B cell (primary cell): Measurements from ENCODE around the gene HS3ST6. TPM values are rescaled to one million over a fixed set of nuclear protein-coding genes. Genes with fewer than 3 reads are reported as not detected.

Experiments used
- ATAC-seq: fragments of 200-7000 bp; cut with Tn5 transposase; one replicate; pipeline ENCODE4 v1.10.0; 2021; ENCODE audit warnings: low read depth, mild to moderate bottlenecking, moderate number of reproducible peaks, moderate library complexity
- CTCF ChIA-PET: fragments of 350-600 bp; sonication (Branson Sonifier 250); formaldehyde crosslinking; loops from one replicate; lab custom pipeline; 2021; ENCODE audit warnings: antibody characterized with exemption, inconsistent platforms; lab: Charles Lee
- POLR2A ChIA-PET: fragments of 350-600 bp; sonication (Branson Sonifier 250); formaldehyde crosslinking; loops from one replicate; lab custom pipeline; 2021; ENCODE audit warnings: antibody characterized with exemption; lab: Charles Lee
- DNase-seq: peaks from one replicate; pipeline ENCODE4 v3.0.0; 2013
- H2AFZ ChIP-seq: 2 replicates; pipeline ENCODE4 v1.6.1; 2012; ENCODE audit warnings: mild to moderate bottlenecking, low read depth, low read length; ENCODE audit not compliant: insufficient read depth, poor library complexity, severe bottlenecking
- H3K27ac ChIP-seq, 2 donors: 1 replicate in 1 of 2; 2 replicates in 1 of 2; pipeline ENCODE4 v1.5.1; 2012 to 2013; ENCODE audit warnings: low read length in 2 of 2, mild to moderate bottlenecking in 2 of 2, moderate library complexity in 1 of 2
- H3K27me3 ChIP-seq, 4 experiments: fragments of 200-600 bp in 1 of 4; sonication (generic) in 1 of 4; replicated peaks in 1 of 4; 1 replicate in 2 of 4; 2 replicates in 2 of 4; pipeline versions ENCODE4 v1.6.1 to v1.7.0; 2013 to 2016; ENCODE audit warnings: low read length in 3 of 4, mild to moderate bottlenecking in 2 of 4, mixed read lengths in 1 of 4, moderate library complexity in 1 of 4; ENCODE audit not compliant: insufficient read depth in 4 of 4, control insufficient read depth in 3 of 4; ENCODE audit errors: control extremely low read depth in 1 of 4
- H3K36me3 ChIP-seq, 2 experiments: replicated peaks in 1 of 2; 1 replicate in 1 of 2; 2 replicates in 1 of 2; pipeline versions ENCODE4 v1.6.1 to v1.7.1; 2013; ENCODE audit warnings: low read length in 1 of 2; ENCODE audit not compliant: insufficient read depth in 2 of 2, control insufficient read depth in 1 of 2; ENCODE audit errors: control extremely low read depth in 1 of 2, extremely low read depth in 1 of 2
- H3K4me1 ChIP-seq, 2 donors: fragments of 200-600 bp in 1 of 2; sonication (generic) in 1 of 2; 1 replicate in 1 of 2; 2 replicates in 1 of 2; pipeline versions ENCODE4 v1.5.1 to v1.6.1; 2013 to 2017; ENCODE audit warnings: low read length in 2 of 2; ENCODE audit not compliant: control insufficient read depth in 2 of 2, insufficient read depth in 2 of 2
- H3K4me2 ChIP-seq: replicated peaks from 2 replicates; pipeline ENCODE3; 2012; ENCODE audit warnings: mild to moderate bottlenecking, low read depth, low read length; ENCODE audit not compliant: poor library complexity, severe bottlenecking
- H3K4me3 ChIP-seq, 5 experiments: fragments of 200-600 bp in 1 of 5; sonication (generic) in 1 of 5; 1 replicate in 3 of 5; 2 replicates in 2 of 5; pipeline versions ENCODE4 v1.5.1 to v1.7.0; 2011 to 2016; ENCODE audit warnings: low read length in 4 of 5, mild to moderate bottlenecking in 4 of 5, low read depth in 2 of 5, control low read depth in 1 of 5, moderate library complexity in 1 of 5; ENCODE audit not compliant: insufficient read depth in 1 of 5; ENCODE audit errors: control extremely low read depth in 1 of 5, extremely low read depth in 1 of 5
- H3K79me2 ChIP-seq: fragments of 200-600 bp; sonication (generic); one replicate; pipeline ENCODE4 v1.6.0; 2016; ENCODE audit warnings: low read length; ENCODE audit not compliant: control insufficient read depth, insufficient read depth
- H3K9ac ChIP-seq: fragments of 200-600 bp; sonication (generic); 2 replicates; pipeline ENCODE4 v1.6.1; 2017; ENCODE audit warnings: mild to moderate bottlenecking, low read length, moderate library complexity
- H3K9me3 ChIP-seq, 3 donors: one replicate each; pipeline versions ENCODE4 v1.6.1 to v1.7.1; 2013; ENCODE audit warnings: low read length in 2 of 3; ENCODE audit not compliant: control insufficient read depth in 2 of 3, insufficient read depth in 1 of 3; ENCODE audit errors: control extremely low read depth in 1 of 3
- H4K20me1 ChIP-seq: 2 replicates; pipeline ENCODE4 v1.6.0; 2012; ENCODE audit warnings: mild to moderate bottlenecking, low read length; ENCODE audit not compliant: insufficient read depth, control insufficient read depth, poor library complexity, severe bottlenecking
- H3K27ac Mint-ChIP-seq: one replicate; pipeline ENCODE4 v1.8.0; 2021; ENCODE audit warnings: mixed read lengths
- H3K27me3 Mint-ChIP-seq: one replicate; pipeline ENCODE4 v1.8.0; 2021; ENCODE audit warnings: mixed read lengths
- H3K4me1 Mint-ChIP-seq: one replicate; pipeline ENCODE4 v1.8.0; 2021; ENCODE audit warnings: mixed read lengths
- H3K4me3 Mint-ChIP-seq: one replicate; pipeline ENCODE4 v1.8.0; 2021; ENCODE audit warnings: mixed read lengths
- H3K9me3 Mint-ChIP-seq: one replicate; pipeline ENCODE4 v1.8.0; 2022; ENCODE audit warnings: mixed read lengths; ENCODE audit not compliant: insufficient read depth
- EZH2 ChIP-seq: IDR thresholded peaks from 2 replicates; pipeline ENCODE4 v1.6.1; 2012; ENCODE audit warnings: borderline replicate concordance, low read depth, mild to moderate bottlenecking, moderate library complexity, low read length; ENCODE audit not compliant: insufficient read depth, poor library complexity, severe bottlenecking
- WGBS: methylation state at CpG from one replicate; pipeline ENCODE4 v1.1.5; 2013; ENCODE audit warnings: missing lambda C conversion rate; ENCODE audit not compliant: insufficient coverage; 5-methylcytosine and 5-hydroxymethylcytosine counted together
- intact Hi-C: fragments of 100-400 bp; cut with micrococcal nuclease; formaldehyde crosslinking; loops from one replicate; pipeline ENCODE4 v1.10.0; 2022
- polyA plus RNA-seq: library from polyadenylated mRNA; depleted of rRNA; stranded (reverse); fragments of >200 nt; gene quantifications from 2 replicates; pipeline ENCODE4 v1.2.3, GENCODE V29; 2012
- total RNA-seq, 2 donors: library from RNA; stranded (reverse); fragments of 120-200 nt in 1 of 2; gene quantifications; 1 replicate in 1 of 2; 2 replicates in 1 of 2; pipeline versions ENCODE4 v1.2.3 to v1.2.4, GENCODE V29; 2013 to 2022
- TF ChIP-seq, protein P1 (sequence below): fragments of 200-600 bp; IDR thresholded peaks from one replicate; pipeline ENCODE4 v1.8.0; 2022; ENCODE audit warnings: antibody characterized with exemption, mild to moderate bottlenecking

HS3ST6 gene
- total and polyA plus RNA-seq, 2 donors (not counting 1 experiment from before 2014, with no cell fraction given) = not detected

DNA sequence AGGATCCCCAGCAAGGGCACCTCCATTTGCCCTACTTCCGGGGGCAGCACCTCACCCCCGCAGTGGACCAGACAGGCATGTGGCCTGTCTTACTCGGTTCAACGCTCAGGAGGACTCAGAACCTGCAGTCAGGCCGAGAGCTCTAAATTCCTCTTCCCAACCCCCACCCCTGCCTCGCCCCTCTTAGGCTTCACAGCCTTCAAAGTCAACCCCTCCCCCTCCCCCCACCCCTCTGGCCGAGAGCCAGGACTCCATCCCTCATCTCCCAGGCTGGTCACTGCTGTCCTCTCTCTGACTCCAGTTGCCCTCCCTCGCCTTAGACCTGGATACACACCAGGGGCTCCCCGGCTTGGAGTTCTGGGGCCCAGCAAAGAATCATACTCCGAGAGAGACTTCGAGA, 8.1 kb upstream of the HS3ST6 start:
- no peak overlapping the region for H3K9ac ChIP-seq

GRCh38 chr16:1924095-1924494, 5.9 kb upstream of the HS3ST6 start:
- TF ChIP-seq EZH2 = no peak
- TF ChIP-seq, protein P1, sequence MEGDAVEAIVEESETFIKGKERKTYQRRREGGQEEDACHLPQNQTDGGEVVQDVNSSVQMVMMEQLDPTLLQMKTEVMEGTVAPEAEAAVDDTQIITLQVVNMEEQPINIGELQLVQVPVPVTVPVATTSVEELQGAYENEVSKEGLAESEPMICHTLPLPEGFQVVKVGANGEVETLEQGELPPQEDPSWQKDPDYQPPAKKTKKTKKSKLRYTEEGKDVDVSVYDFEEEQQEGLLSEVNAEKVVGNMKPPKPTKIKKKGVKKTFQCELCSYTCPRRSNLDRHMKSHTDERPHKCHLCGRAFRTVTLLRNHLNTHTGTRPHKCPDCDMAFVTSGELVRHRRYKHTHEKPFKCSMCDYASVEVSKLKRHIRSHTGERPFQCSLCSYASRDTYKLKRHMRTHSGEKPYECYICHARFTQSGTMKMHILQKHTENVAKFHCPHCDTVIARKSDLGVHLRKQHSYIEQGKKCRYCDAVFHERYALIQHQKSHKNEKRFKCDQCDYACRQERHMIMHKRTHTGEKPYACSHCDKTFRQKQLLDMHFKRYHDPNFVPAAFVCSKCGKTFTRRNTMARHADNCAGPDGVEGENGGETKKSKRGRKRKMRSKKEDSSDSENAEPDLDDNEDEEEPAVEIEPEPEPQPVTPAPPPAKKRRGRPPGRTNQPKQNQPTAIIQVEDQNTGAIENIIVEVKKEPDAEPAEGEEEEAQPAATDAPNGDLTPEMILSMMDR = no peak
- Histone ChIP-seq H3K4me1 (peaks cover 5 to 6% of the 10 kb centered on the region in 2 donors), H3K79me2 (no peaks in the 10 kb centered on the region), H3K27ac (no peak overlapping the region), H3K36me3 (no peaks in the 10 kb centered on the region), H3K9ac (no peak overlapping the region), H3K27me3 (peaks cover 0 to 55% (median 18%) of the 10 kb centered on the region in 4 experiments), H3K9me3 (peaks cover 0 to 6% (median 0%) of the 10 kb centered on the region in 3 donors), H3K4me3 (no peak overlapping the region), H2AFZ (no peak overlapping the region), H3K4me2 (no peak overlapping the region), H4K20me1 (no peaks in the 10 kb centered on the region)
- ATAC-seq (no peak), DNase-seq (no peak)
- Mint-ChIP-seq H3K9me3 (no peaks in the 10 kb centered on the region), H3K27ac (no peak overlapping the region), H3K4me3 (no peak overlapping the region), H3K4me1 (peaks cover 7% of the 10 kb centered on the region), H3K27me3 (peaks cover 32% of the 10 kb centered on the region)
- CTCF ChIA-PET = interaction anchor here (0.6 to 1.2 kb wide), 2 partner anchors 8 to 356 kb away, joined by 3 to 4 read pairs; no protein-coding TSS in a partner anchor
- intact Hi-C loops = no loop called here
- POLR2A ChIA-PET = no interaction called here
- 78% methylated on average over 3 of the region's 5 CpGs for WGBS

More for the DNA sequence above, 8.1 kb upstream of the HS3ST6 start:
- no peak for DNase-seq
- no peak for ATAC-seq
- Mint-ChIP-seq H3K27me3 (peaks cover 22% of the 10 kb centered on the region), H3K27ac (no peak overlapping the region), H3K4me1 (peaks cover 4% of the 10 kb centered on the region), H3K9me3 (no peaks in the 10 kb centered on the region), H3K4me3 (no peak overlapping the region)
- CTCF ChIA-PET = no interaction called here
- TF ChIP-seq EZH2 = no peak
- TF ChIP-seq, protein P1 = no peak
- Histone ChIP-seq H3K9me3 (peaks cover 0 to 10% (median 0%) of the 10 kb centered on the region in 3 donors), H2AFZ (no peak overlapping the region), H3K4me3 (no peak overlapping the region), H3K4me1 (peaks cover 9 to 14% of the 10 kb centered on the region in 2 donors), H3K79me2 (no peaks in the 10 kb centered on the region), H3K4me2 (no peak overlapping the region), H3K27me3 (peaks cover 0 to 33% (median 14%) of the 10 kb centered on the region in 4 experiments), H4K20me1 (no peaks in the 10 kb centered on the region), H3K36me3 (no peaks in the 10 kb centered on the region), H3K27ac (no peak overlapping the region)
- POLR2A ChIA-PET = no interaction called here
- 68% methylated on average over 8 of the region's 11 CpGs for WGBS
- intact Hi-C loops = loop anchor here (5.0 kb wide), 1 partner anchor 154 kb away; the partner anchor contains the start of genes EME2, MRPS34 and NME3
